HEK293 (cell line): ENCODE data around the gene SIK3.

Source experiments
- SP2 ChIP-seq: fragments of 450-650 bp; formaldehyde crosslinking; IDR thresholded peaks from 2 replicates; pipeline ENCODE4 v1.5.1; 2016; ENCODE audit warnings: missing biosample characterization, missing genetic modification characterization
- ZBTB1 ChIP-seq: fragments of 450-650 bp; formaldehyde crosslinking; IDR thresholded peaks from 2 replicates; pipeline ENCODE4 v1.5.1; 2016; ENCODE audit warnings: missing biosample characterization, missing genetic modification characterization
- ZNF184 ChIP-seq: fragments of 450-650 bp; IDR thresholded peaks from 2 replicates; pipeline ENCODE4 v1.5.1; 2018; ENCODE audit warnings: missing biosample characterization, mild to moderate bottlenecking, missing genetic modification characterization
- ZNF335 ChIP-seq: fragments of 450-650 bp; formaldehyde crosslinking; conservative IDR thresholded peaks from 2 replicates; pipeline ENCODE4 v1.5.1; 2016; ENCODE audit warnings: missing biosample characterization, missing genetic modification characterization
- TF ChIP-seq, protein P1 (sequence below): fragments of 450-650 bp; formaldehyde crosslinking; IDR thresholded peaks from 2 replicates; pipeline ENCODE4 v1.5.1; 2016; ENCODE audit warnings: missing biosample characterization, missing genetic modification characterization
- TF ChIP-seq, protein P2 (sequence below): fragments of 450-650 bp; formaldehyde crosslinking; IDR thresholded peaks from 2 replicates; pipeline ENCODE4 v1.5.1; 2016; ENCODE audit warnings: missing biosample characterization, missing genetic modification characterization

DNA sequence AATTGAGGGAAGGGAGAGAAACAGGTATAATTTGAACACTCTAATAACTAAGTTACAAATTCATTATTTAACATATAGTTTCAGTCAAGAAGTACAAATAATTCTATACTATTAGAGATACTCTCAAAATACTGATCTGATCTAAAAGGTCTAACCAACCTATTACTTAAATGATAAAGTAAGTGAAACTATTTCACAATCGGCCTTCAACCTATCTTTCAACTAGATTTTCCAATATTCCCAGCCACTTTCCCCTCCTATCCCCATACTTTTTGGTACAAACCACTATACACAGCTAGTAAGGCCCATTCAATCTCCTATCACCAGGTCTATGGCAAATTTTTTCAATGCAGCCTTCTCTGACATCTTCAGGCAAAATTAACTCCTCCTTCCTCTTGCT lies 106.7 kb downstream of the SIK3 start:
- TF ChIP-seq SP2 (no peak), ZBTB1 (tag by site-specific recombination) (no peak), ZNF335 (tag by site-specific recombination) (no peak), ZNF184 (tag by site-specific recombination) (no peak)
- TF ChIP-seq, protein P1, sequence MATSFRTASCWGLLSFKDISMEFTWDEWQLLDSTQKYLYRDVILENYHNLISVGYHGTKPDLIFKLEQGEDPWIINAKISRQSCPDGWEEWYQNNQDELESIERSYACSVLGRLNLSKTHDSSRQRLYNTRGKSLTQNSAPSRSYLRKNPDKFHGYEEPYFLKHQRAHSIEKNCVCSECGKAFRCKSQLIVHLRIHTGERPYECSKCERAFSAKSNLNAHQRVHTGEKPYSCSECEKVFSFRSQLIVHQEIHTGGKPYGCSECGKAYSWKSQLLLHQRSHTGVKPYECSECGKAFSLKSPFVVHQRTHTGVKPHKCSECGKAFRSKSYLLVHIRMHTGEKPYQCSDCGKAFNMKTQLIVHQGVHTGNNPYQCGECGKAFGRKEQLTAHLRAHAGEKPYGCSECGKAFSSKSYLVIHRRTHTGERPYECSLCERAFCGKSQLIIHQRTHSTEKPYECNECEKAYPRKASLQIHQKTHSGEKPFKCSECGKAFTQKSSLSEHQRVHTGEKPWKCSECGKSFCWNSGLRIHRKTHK (tag by site-specific recombination): no peak
- TF ChIP-seq, protein P2, sequence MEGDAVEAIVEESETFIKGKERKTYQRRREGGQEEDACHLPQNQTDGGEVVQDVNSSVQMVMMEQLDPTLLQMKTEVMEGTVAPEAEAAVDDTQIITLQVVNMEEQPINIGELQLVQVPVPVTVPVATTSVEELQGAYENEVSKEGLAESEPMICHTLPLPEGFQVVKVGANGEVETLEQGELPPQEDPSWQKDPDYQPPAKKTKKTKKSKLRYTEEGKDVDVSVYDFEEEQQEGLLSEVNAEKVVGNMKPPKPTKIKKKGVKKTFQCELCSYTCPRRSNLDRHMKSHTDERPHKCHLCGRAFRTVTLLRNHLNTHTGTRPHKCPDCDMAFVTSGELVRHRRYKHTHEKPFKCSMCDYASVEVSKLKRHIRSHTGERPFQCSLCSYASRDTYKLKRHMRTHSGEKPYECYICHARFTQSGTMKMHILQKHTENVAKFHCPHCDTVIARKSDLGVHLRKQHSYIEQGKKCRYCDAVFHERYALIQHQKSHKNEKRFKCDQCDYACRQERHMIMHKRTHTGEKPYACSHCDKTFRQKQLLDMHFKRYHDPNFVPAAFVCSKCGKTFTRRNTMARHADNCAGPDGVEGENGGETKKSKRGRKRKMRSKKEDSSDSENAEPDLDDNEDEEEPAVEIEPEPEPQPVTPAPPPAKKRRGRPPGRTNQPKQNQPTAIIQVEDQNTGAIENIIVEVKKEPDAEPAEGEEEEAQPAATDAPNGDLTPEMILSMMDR (tag by site-specific recombination): no peak
